ENCODE results near the gene FOSB.

The FOSB gene

GRCh38 chr19:45505996-45506245 lies 38.1 kb downstream of the FOSB start:
- DNase-seq (ENCODE audit: low read depth in 2 of 2) = no peak
- TF ChIP-seq CTCF (IDR thresholded peaks at IDR 0.05; ENCODE audit: low read depth, low read length) = no peak
- H3K4me3 ChIP-seq (replicated peaks in 1 of 2; ENCODE audit: low read depth in 2 of 2, low read length in 2 of 2) = peak overlapping the region in 1 of 2 donors; percentile 99

GRCh38 chr19:45506246-45506988 lies 38.6 kb downstream of the FOSB start:
- TF ChIP-seq CTCF (IDR thresholded peaks at IDR 0.05; ENCODE audit: low read depth, low read length) = peak; percentile 47
- H3K4me3 ChIP-seq (replicated peaks in 1 of 2; ENCODE audit: low read depth in 2 of 2, low read length in 2 of 2) = peak overlapping the region; percentile 95 to 99
- DNase-seq (ENCODE audit: low read depth in 2 of 2) = peak; percentile 89 to 92

DNA sequence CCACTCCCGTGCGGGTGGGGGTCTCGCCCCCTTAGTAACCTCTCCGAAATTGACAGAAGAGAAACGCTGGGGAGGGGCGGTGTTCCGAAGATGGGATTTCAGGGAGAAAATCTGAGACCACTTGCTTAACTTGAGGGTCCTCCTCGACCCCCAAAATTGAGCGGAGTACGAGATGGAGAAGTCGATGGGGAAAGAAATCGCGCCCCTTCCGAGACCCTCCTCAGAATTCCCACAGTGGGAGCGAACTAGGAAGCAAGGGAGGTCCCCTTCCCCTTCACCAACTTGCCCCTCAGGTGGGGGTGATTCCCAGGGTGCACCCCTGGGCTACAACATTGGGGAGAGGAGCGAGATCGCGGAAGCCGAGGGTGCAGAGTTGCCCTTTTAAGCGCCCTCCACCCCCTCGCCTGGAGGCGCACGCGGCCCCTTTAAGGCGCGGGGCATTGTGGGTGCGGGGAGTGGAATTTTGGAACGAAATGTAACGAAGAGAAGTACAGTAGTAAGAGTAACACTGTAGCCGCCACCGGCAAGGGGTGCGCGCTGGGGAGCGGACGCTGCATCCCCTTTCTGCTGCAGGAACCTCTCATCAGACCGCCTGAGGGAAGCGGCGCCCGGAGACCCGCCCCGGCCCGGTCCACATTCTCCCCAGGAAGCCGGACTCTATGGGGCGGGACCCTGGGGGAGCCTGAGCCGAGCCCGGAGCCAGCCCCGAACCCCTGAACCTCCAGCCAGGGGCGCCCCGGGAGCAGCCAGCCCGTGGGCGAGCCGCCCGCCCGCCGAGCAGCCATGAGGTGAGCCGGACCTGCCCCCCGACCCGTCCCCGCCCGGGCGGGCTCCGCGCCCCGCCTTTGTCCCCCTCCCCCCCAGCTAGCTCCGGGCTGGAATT lies 39.4 kb downstream of the FOSB start, which contains the start of gene VASP:
TSS of gene VASP (plus strand) at position 491 of the 883 bp plus-strand sequence. CDS start at position 784, 293 bp downstream.
- peak; percentile 84 to 88 for DNase-seq (ENCODE audit: low read depth in 2 of 2)
- H3K4me3 ChIP-seq (replicated peaks in 1 of 2; ENCODE audit: low read depth in 2 of 2, low read length in 2 of 2) = peak within 1 kb of the TSS; percentile 95 to 99
- no peak for TF ChIP-seq CTCF (IDR thresholded peaks at IDR 0.05; ENCODE audit: low read depth, low read length)

GRCh38 chr19:45507872-45508416 lies 40.1 kb downstream of the FOSB start:
- no peak for TF ChIP-seq CTCF (IDR thresholded peaks at IDR 0.05; ENCODE audit: low read depth, low read length)
- peak overlapping the region; percentile 95 to 99 for H3K4me3 ChIP-seq (replicated peaks in 1 of 2; ENCODE audit: low read depth in 2 of 2, low read length in 2 of 2)
- DNase-seq (ENCODE audit: low read depth in 2 of 2) = no peak

GRCh38 chr19:45508417-45508860 lies 40.6 kb downstream of the FOSB start:
- DNase-seq (ENCODE audit: low read depth in 2 of 2) = peak; percentile 33 to 40
- peak overlapping the region; percentile 95 to 99 for H3K4me3 ChIP-seq (replicated peaks in 1 of 2; ENCODE audit: low read depth in 2 of 2, low read length in 2 of 2)
- no peak for TF ChIP-seq CTCF (IDR thresholded peaks at IDR 0.05; ENCODE audit: low read depth, low read length)

DNA sequence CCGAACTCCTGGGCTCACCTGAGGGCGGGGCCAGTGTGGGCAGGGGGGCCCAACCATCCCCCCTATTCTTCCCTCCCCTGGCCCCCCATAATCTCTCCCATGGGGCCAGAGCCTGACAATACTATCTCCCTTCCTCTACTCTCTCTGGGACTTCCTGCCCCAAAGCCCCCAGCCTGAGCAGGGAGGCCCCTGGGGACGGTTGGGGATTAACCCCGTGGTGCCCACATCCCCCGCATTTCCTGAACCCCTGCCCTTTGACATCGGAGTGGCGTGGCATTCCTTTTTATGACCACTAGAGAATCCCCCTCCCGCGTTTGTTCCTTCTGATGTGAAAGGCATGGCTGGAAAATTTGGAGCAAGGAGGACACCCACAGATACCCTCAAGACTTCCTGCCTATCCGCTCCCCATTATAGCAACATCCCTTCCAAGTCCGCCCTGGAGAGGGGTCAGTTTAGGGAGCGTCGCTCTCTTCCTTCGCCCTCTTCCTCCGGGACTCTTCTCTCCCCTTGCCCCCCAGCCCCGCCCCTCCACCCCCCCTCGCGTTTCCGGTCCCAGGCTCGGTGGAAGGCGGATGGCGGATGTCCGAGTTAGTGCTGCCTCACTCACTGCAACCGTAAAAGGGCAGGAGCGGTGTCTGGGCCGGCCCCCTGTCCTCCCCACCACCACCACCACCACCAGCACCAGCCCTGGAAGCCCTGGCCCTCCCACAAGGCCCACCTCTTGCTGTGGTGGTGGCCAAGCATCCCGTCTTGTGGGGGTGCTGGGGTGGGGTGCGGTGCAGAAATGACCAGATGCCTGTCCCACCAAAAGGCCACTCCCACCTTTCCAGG lies 41.3 kb downstream of the FOSB start:
- H3K4me3 ChIP-seq (replicated peaks in 1 of 2; ENCODE audit: low read depth in 2 of 2, low read length in 2 of 2) = peak overlapping the region; percentile 95 to 99
- no peak for TF ChIP-seq CTCF (IDR thresholded peaks at IDR 0.05; ENCODE audit: low read depth, low read length)
- peak; percentile 74 to 77 for DNase-seq (ENCODE audit: low read depth in 2 of 2)
